ENCODE measurements around the gene AP1AR.

The AP1AR gene

GRCh38 chr4:112266823-112267222, 35.2 kb downstream of the AP1AR start:
- H3K27ac ChIP-seq = no peak overlapping the region
- H3K36me3 ChIP-seq = no peaks in the 10 kb centered on the region
- H3K9me3 ChIP-seq = no peaks in the 10 kb centered on the region
- H3K27me3 ChIP-seq = no peaks in the 10 kb centered on the region
- H3K4me1 ChIP-seq (ENCODE audit: control insufficient read depth in 1 of 2, insufficient read depth in 1 of 2, low read depth in 1 of 2, low read length in 1 of 2) = peaks cover 10 to 11% of the 10 kb centered on the region in 2 experiments
- H3K4me3 ChIP-seq (ENCODE audit: low read depth in 1 of 2, low read length in 1 of 2) = no peak overlapping the region
- TF ChIP-seq CTCF (IDR thresholded peaks at IDR 0.05) = no peak

GRCh38 chr4:112270051-112270450, 38.5 kb downstream of the AP1AR start:
- peaks cover 3% of the 10 kb centered on the region for H3K36me3 ChIP-seq
- H3K27me3 ChIP-seq = no peaks in the 10 kb centered on the region
- no peaks in the 10 kb centered on the region for H3K9me3 ChIP-seq
- TF ChIP-seq CTCF (IDR thresholded peaks at IDR 0.05) = no peak
- no peak overlapping the region for H3K4me3 ChIP-seq (ENCODE audit: low read depth in 1 of 2, low read length in 1 of 2)
- H3K27ac ChIP-seq = no peak overlapping the region
- peaks cover 10 to 11% of the 10 kb centered on the region in 2 experiments for H3K4me1 ChIP-seq (ENCODE audit: control insufficient read depth in 1 of 2, insufficient read depth in 1 of 2, low read depth in 1 of 2, low read length in 1 of 2)

GRCh38 chr4:112270640-112271421, 39.2 kb downstream of the AP1AR start:
- Histone ChIP-seq H3K9me3 (no peaks in the 10 kb centered on the region), H3K4me1 (ENCODE audit: control insufficient read depth in 1 of 2, insufficient read depth in 1 of 2, low read depth in 1 of 2, low read length in 1 of 2) (peaks cover 10 to 11% of the 10 kb centered on the region in 2 experiments), H3K27ac (no peak overlapping the region), H3K36me3 (peaks cover 4% of the 10 kb centered on the region), H3K4me3 (ENCODE audit: low read depth in 1 of 2, low read length in 1 of 2) (no peak overlapping the region), H3K27me3 (no peaks in the 10 kb centered on the region)
- no peak for TF ChIP-seq CTCF (IDR thresholded peaks at IDR 0.05)

- Histone ChIP-seq H3K4me3 (ENCODE audit: low read depth in 1 of 2, low read length in 1 of 2) (no peak overlapping the region), H3K4me1 (ENCODE audit: control insufficient read depth in 1 of 2, insufficient read depth in 1 of 2, low read depth in 1 of 2, low read length in 1 of 2) (peaks cover 10 to 11% of the 10 kb centered on the region in 2 experiments), H3K9me3 (no peaks in the 10 kb centered on the region), H3K27ac (no peak overlapping the region), H3K36me3 (peaks cover 6% of the 10 kb centered on the region), H3K27me3 (no peaks in the 10 kb centered on the region)
- TF ChIP-seq CTCF (IDR thresholded peaks at IDR 0.05) = no peak
These were observed 40.7 kb downstream of the AP1AR start for GRCh38 chr4:112272292-112272691.

GRCh38 chr4:112274959-112275358, 43.4 kb downstream of the AP1AR start:
- Histone ChIP-seq H3K36me3 (peaks cover 14% of the 10 kb centered on the region), H3K4me3 (ENCODE audit: low read depth in 1 of 2, low read length in 1 of 2) (no peak overlapping the region), H3K27ac (no peak overlapping the region), H3K4me1 (ENCODE audit: control insufficient read depth in 1 of 2, insufficient read depth in 1 of 2, low read depth in 1 of 2, low read length in 1 of 2) (peaks cover 22 to 25% of the 10 kb centered on the region in 2 experiments), H3K27me3 (no peaks in the 10 kb centered on the region), H3K9me3 (no peaks in the 10 kb centered on the region)
- no peak for TF ChIP-seq CTCF (IDR thresholded peaks at IDR 0.05)

Data from neutrophil (primary cell).